OCI-LY1 (cell line): Measurements from ENCODE around the gene CCDC93.
"Not testable (repeated sequence)": the region's sequence is repeated elsewhere in the genome, so short reads cannot be mapped to it uniquely, and the experiment has no call there.

ENCODE experiments used
- H2AFZ ChIP-seq: fragments of 200-600 bp; sonication (generic), shearing (Covaris generic); 2 replicates; pipeline ENCODE4 v1.6.0; 2014; ENCODE audit warnings: antibody characterized with exemption, mild to moderate bottlenecking, low read length
- H3F3A ChIP-seq: fragments of 200-600 bp; sonication (generic), shearing (Covaris generic); 2 replicates; pipeline ENCODE4 v1.6.0; 2014; ENCODE audit warnings: mild to moderate bottlenecking, antibody characterized with exemption, low read length, moderate library complexity; ENCODE audit not compliant: insufficient read depth
- H3K27ac ChIP-seq: fragments of 200-600 bp; sonication (generic); 2 replicates; pipeline ENCODE4 v1.5.1; 2014; ENCODE audit warnings: low read length, mixed run types, mild to moderate bottlenecking, low read depth; ENCODE audit not compliant: poor library complexity, severe bottlenecking
- H3K27me3 ChIP-seq: fragments of 200-600 bp; sonication (generic); 2 replicates; pipeline ENCODE4 v1.6.0; 2014; ENCODE audit warnings: antibody characterized with exemption, mild to moderate bottlenecking, low read length, moderate library complexity; ENCODE audit not compliant: insufficient read depth
- H3K36me3 ChIP-seq: fragments of 200-600 bp; sonication (generic); 2 replicates; pipeline ENCODE4 v1.6.1; 2014; ENCODE audit warnings: mild to moderate bottlenecking, antibody characterized with exemption, low read length, moderate library complexity, mixed read lengths; ENCODE audit not compliant: insufficient read depth
- H3K4me1 ChIP-seq: fragments of 200-600 bp; sonication (generic); 2 replicates; pipeline ENCODE4 v1.5.1; 2014; ENCODE audit warnings: mild to moderate bottlenecking, low read length, moderate library complexity; ENCODE audit not compliant: insufficient read depth, severe bottlenecking
- H3K4me2 ChIP-seq: fragments of 200-600 bp; sonication (generic), shearing (Covaris generic); 2 replicates; pipeline ENCODE4 v1.6.1; 2014; ENCODE audit warnings: low read length
- H3K4me3 ChIP-seq: fragments of 200-600 bp; sonication (generic); 2 replicates; pipeline ENCODE4 v1.5.1; 2014; ENCODE audit warnings: low read length, low read depth, mild to moderate bottlenecking, mixed read lengths; ENCODE audit not compliant: poor library complexity, severe bottlenecking
- H3K79me2 ChIP-seq: fragments of 200-600 bp; shearing (Covaris generic); 2 replicates; pipeline ENCODE4 v1.6.1; 2016; ENCODE audit warnings: mixed run types, low read length, mixed read lengths; ENCODE audit not compliant: insufficient read depth
- H3K9ac ChIP-seq: fragments of 200-600 bp; sonication (generic), shearing (Covaris generic); 2 replicates; pipeline ENCODE4 v1.6.1; 2014; ENCODE audit warnings: mild to moderate bottlenecking, low read length, mixed read lengths
- H3K9me2 ChIP-seq: fragments of 200-600 bp; sonication (generic), shearing (Covaris generic); 2 replicates; pipeline ENCODE4 v1.6.1; 2014; ENCODE audit warnings: low read depth, mild to moderate bottlenecking, low read length, mixed read lengths
- H3K9me3 ChIP-seq: fragments of 200-600 bp; shearing (Covaris generic); 2 replicates; pipeline ENCODE4 v1.6.1; 2014; ENCODE audit warnings: low read length, mixed read lengths
- H4K20me1 ChIP-seq: fragments of 200-600 bp; sonication (generic), shearing (Covaris generic); 2 replicates; pipeline ENCODE4 v1.6.0; 2016; ENCODE audit warnings: mild to moderate bottlenecking, low read length; ENCODE audit not compliant: insufficient read depth
- EZH2 ChIP-seq: fragments of 200-600 bp; sonication (generic), shearing (Covaris generic); IDR thresholded peaks from 2 replicates; pipeline ENCODE4 v1.8.0; 2017; ENCODE audit warnings: borderline replicate concordance, mixed run types, mild to moderate bottlenecking, antibody characterized with exemption, low read length, moderate library complexity, mixed read lengths
- TF ChIP-seq, protein P1 (sequence below): fragments of 200-600 bp; sonication (generic), shearing (Covaris generic); IDR thresholded peaks from 2 replicates; pipeline ENCODE4 v1.5.1; 2017; ENCODE audit warnings: mild to moderate bottlenecking, antibody characterized with exemption, low read length, moderate library complexity, mixed read lengths

The CCDC93 gene

GRCh38 chr2:117931978-117932377 lies 81.9 kb downstream of the CCDC93 start:
- TF ChIP-seq EZH2: no peak
- TF ChIP-seq, protein P1, sequence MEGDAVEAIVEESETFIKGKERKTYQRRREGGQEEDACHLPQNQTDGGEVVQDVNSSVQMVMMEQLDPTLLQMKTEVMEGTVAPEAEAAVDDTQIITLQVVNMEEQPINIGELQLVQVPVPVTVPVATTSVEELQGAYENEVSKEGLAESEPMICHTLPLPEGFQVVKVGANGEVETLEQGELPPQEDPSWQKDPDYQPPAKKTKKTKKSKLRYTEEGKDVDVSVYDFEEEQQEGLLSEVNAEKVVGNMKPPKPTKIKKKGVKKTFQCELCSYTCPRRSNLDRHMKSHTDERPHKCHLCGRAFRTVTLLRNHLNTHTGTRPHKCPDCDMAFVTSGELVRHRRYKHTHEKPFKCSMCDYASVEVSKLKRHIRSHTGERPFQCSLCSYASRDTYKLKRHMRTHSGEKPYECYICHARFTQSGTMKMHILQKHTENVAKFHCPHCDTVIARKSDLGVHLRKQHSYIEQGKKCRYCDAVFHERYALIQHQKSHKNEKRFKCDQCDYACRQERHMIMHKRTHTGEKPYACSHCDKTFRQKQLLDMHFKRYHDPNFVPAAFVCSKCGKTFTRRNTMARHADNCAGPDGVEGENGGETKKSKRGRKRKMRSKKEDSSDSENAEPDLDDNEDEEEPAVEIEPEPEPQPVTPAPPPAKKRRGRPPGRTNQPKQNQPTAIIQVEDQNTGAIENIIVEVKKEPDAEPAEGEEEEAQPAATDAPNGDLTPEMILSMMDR: no peak
- H3K36me3 ChIP-seq: peaks cover 71% of the 10 kb centered on the region

GRCh38 chr2:117931266-117931665 lies 82.6 kb downstream of the CCDC93 start:
- H3F3A ChIP-seq: no peaks in the 10 kb centered on the region
- no peak overlapping the region for H3K4me3 ChIP-seq
- H3K9me3 ChIP-seq: no peaks in the 10 kb centered on the region
- H3K9ac ChIP-seq: no peak overlapping the region
- no peaks in the 10 kb centered on the region for H3K27me3 ChIP-seq
- H2AFZ ChIP-seq: no peak overlapping the region
- no peaks in the 10 kb centered on the region for H3K9me2 ChIP-seq
- no peaks in the 10 kb centered on the region for H4K20me1 ChIP-seq
- H3K79me2 ChIP-seq: no peaks in the 10 kb centered on the region
- H3K4me1 ChIP-seq: no peaks in the 10 kb centered on the region
- no peak overlapping the region for H3K4me2 ChIP-seq
- H3K36me3 ChIP-seq: peaks cover 67% of the 10 kb centered on the region
- no peak for TF ChIP-seq EZH2
- TF ChIP-seq, protein P1: no peak
- no peak overlapping the region for H3K27ac ChIP-seq

More at GRCh38 chr2:117931978-117932377, 81.9 kb downstream of the CCDC93 start:
- Histone ChIP-seq H3K9me3 (no peaks in the 10 kb centered on the region), H3K4me2 (no peak overlapping the region), H3K27me3 (no peaks in the 10 kb centered on the region), H3K4me1 (no peaks in the 10 kb centered on the region), H3K9ac (no peak overlapping the region), H4K20me1 (no peaks in the 10 kb centered on the region), H2AFZ (no peak overlapping the region), H3K4me3 (no peak overlapping the region), H3F3A (no peaks in the 10 kb centered on the region), H3K9me2 (no peaks in the 10 kb centered on the region), H3K27ac (no peak overlapping the region), H3K79me2 (no peaks in the 10 kb centered on the region)

DNA sequence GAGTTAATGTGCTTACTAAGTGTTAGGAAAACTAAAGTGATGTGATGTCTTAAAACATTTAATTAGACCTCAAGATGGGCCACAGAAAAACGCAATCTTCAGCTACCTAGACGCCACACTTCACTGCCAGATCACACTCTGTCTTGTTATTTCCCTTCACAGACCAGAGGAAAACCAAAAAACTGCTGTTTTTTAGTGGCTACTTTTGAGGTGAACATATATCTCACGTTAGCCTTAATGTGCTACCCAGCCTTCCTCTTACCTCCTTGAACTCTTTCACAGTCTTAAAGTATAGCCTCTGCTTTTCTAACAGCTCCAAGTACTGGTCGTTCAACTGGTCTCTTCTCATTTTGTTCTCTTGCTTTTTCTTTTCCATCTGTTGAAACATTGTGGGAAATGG lies 83.1 kb downstream of the CCDC93 start:
- no peaks in the 10 kb centered on the region for H4K20me1 ChIP-seq
- no peak overlapping the region for H3K4me2 ChIP-seq
- peaks cover 64% of the 10 kb centered on the region for H3K36me3 ChIP-seq
- H3K27me3 ChIP-seq: no peaks in the 10 kb centered on the region
- no peaks in the 10 kb centered on the region for H3F3A ChIP-seq
- H3K4me1 ChIP-seq: no peaks in the 10 kb centered on the region
- TF ChIP-seq, protein P1: no peak
- TF ChIP-seq EZH2: no peak
- H3K4me3 ChIP-seq: no peak overlapping the region
- no peak overlapping the region for H2AFZ ChIP-seq
- H3K9ac ChIP-seq: no peak overlapping the region
- H3K27ac ChIP-seq: no peak overlapping the region
- H3K79me2 ChIP-seq: no peaks in the 10 kb centered on the region
- H3K9me2 ChIP-seq: no peaks in the 10 kb centered on the region
- H3K9me3 ChIP-seq: no peaks in the 10 kb centered on the region

DNA sequence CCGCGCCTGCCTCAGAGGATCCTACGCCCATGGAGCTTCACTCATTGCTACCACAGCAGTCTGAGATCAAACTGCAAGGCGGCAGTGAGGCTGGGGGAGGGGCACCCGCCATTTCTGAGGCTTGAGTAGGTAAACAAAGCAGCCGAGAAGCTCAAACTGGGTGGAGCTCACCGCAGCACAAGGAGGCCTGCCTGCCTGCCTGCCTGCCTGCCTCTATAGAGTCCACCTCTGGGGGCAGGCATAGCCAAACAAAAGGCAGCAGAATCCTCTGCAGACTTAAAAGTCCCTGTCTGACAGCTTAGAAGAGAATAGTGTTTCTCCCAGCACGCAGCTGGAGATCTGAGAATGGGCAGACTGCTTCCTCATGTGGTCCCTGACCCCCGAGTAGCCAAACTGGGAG lies 90.4 kb downstream of the CCDC93 start:
- not testable (repeated sequence) for H2AFZ ChIP-seq, H3K79me2 ChIP-seq, H3K27me3 ChIP-seq, H3K9me3 ChIP-seq, H3K9me2 ChIP-seq, H3K4me2 ChIP-seq, H3F3A ChIP-seq, H3K9ac ChIP-seq, H3K4me3 ChIP-seq, H4K20me1 ChIP-seq, H3K27ac ChIP-seq
- Histone ChIP-seq H3K36me3 (peaks cover 48% of the 10 kb centered on the region), H3K4me1 (peaks cover 10% of the 10 kb centered on the region)
